Endothelial cell (in vitro differentiated cells): ENCODE measurements around the gene VPS41. TPM values are rescaled to one million over a fixed set of nuclear protein-coding genes. Genes with fewer than 3 reads are reported as not detected.

Experiments used
- DNase-seq: peaks from one replicate; pipeline ENCODE4 v3.0.0; 2021; ENCODE audit warnings: low spot score
- H3K27ac Mint-ChIP-seq: one replicate; pipeline ENCODE4 v1.8.0; 2021; ENCODE audit warnings: mixed read lengths, inconsistent platforms; ENCODE audit not compliant: unreplicated experiment
- H3K27me3 Mint-ChIP-seq: one replicate; pipeline ENCODE4 v1.8.0; 2021; ENCODE audit warnings: mild to moderate bottlenecking, moderate library complexity, mixed read lengths, inconsistent platforms; ENCODE audit not compliant: unreplicated experiment
- H3K36me3 Mint-ChIP-seq: one replicate; pipeline ENCODE4 v1.8.0; 2021; ENCODE audit warnings: mild to moderate bottlenecking, low read depth, mixed read lengths, inconsistent platforms; ENCODE audit not compliant: unreplicated experiment
- H3K4me1 Mint-ChIP-seq: one replicate; pipeline ENCODE4 v1.8.0; 2021; ENCODE audit warnings: mild to moderate bottlenecking, mixed read lengths, inconsistent platforms; ENCODE audit not compliant: unreplicated experiment
- H3K4me3 Mint-ChIP-seq: one replicate; pipeline ENCODE4 v1.8.0; 2021; ENCODE audit warnings: mild to moderate bottlenecking, mixed read lengths, inconsistent platforms; ENCODE audit not compliant: unreplicated experiment
- H3K9me3 Mint-ChIP-seq: one replicate; pipeline ENCODE4 v1.8.0; 2021; ENCODE audit warnings: mixed read lengths, inconsistent platforms; ENCODE audit not compliant: unreplicated experiment
- total RNA-seq: library from RNA; stranded (reverse); fragmentation: NEBNext Ultra II Directional; extraction: Animal tissue kit (Norgen Biotek cat#: 25700); gene quantifications from one replicate; pipeline ENCODE4 v1.2.1, GENCODE V29; 2021; ENCODE audit not compliant: unreplicated experiment
- TF ChIP-seq, protein P1 (sequence below): fragments of 200-600 bp; sonication (generic); IDR thresholded peaks from one replicate; pipeline ENCODE4 v1.5.0; 2021; ENCODE audit warnings: antibody characterized with exemption; ENCODE audit not compliant: unreplicated experiment

VPS41 gene
- total RNA-seq, 1 donor from 2014 or later: 104 TPM

- DNase-seq: no peak
- Mint-ChIP-seq H3K36me3 (peaks cover 5% of the 10 kb centered on the region), H3K4me1 (no peaks in the 10 kb centered on the region), H3K4me3 (no peak overlapping the region), H3K27ac (no peak overlapping the region), H3K9me3 (no peaks in the 10 kb centered on the region), H3K27me3 (no peaks in the 10 kb centered on the region)
- TF ChIP-seq, protein P1, sequence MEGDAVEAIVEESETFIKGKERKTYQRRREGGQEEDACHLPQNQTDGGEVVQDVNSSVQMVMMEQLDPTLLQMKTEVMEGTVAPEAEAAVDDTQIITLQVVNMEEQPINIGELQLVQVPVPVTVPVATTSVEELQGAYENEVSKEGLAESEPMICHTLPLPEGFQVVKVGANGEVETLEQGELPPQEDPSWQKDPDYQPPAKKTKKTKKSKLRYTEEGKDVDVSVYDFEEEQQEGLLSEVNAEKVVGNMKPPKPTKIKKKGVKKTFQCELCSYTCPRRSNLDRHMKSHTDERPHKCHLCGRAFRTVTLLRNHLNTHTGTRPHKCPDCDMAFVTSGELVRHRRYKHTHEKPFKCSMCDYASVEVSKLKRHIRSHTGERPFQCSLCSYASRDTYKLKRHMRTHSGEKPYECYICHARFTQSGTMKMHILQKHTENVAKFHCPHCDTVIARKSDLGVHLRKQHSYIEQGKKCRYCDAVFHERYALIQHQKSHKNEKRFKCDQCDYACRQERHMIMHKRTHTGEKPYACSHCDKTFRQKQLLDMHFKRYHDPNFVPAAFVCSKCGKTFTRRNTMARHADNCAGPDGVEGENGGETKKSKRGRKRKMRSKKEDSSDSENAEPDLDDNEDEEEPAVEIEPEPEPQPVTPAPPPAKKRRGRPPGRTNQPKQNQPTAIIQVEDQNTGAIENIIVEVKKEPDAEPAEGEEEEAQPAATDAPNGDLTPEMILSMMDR: no peak
Observed at GRCh38 chr7:38851321-38851720, 57.7 kb downstream of the VPS41 start.

DNA sequence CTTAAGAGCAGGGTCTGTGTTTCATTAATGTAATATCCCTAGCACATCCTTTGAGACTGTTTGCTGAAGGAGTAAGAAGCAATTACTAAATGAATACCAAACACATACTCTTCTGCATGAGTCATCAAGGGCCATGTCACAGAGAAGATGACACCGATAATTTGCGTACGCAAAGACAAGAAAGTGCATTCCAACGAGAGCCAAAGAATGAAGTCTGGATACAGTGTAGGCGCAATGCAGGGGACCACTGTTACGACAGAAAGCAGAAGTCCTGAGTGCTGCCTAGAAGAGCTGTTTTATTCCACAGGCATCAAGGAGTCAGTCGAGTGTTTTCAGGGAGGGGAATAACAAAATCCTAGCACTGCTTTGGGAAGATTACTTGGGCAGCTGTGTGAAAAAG, 62.7 kb downstream of the VPS41 start:
- Mint-ChIP-seq H3K27me3 (no peaks in the 10 kb centered on the region), H3K4me3 (no peak overlapping the region), H3K36me3 (peaks cover 5% of the 10 kb centered on the region), H3K9me3 (no peaks in the 10 kb centered on the region), H3K4me1 (peaks cover 14% of the 10 kb centered on the region), H3K27ac (no peak overlapping the region)
- no peak for DNase-seq
- TF ChIP-seq, protein P1: no peak

- TF ChIP-seq, protein P1: no peak
- Mint-ChIP-seq H3K4me1 (peaks cover 18% of the 10 kb centered on the region), H3K27ac (no peak overlapping the region), H3K4me3 (no peak overlapping the region), H3K36me3 (peaks cover 5% of the 10 kb centered on the region), H3K27me3 (peaks cover 1% of the 10 kb centered on the region), H3K9me3 (no peaks in the 10 kb centered on the region)
- no peak for DNase-seq
Observed at GRCh38 chr7:38844952-38845563, 63.9 kb downstream of the VPS41 start.

GRCh38 chr7:38842746-38843145, 66.2 kb downstream of the VPS41 start:
- TF ChIP-seq, protein P1: no peak
- DNase-seq: no peak
- H3K27me3 Mint-ChIP-seq: peaks cover 1% of the 10 kb centered on the region
- H3K4me1 Mint-ChIP-seq: peaks cover 18% of the 10 kb centered on the region
- no peak overlapping the region for H3K4me3 Mint-ChIP-seq
- H3K9me3 Mint-ChIP-seq: no peaks in the 10 kb centered on the region
- H3K36me3 Mint-ChIP-seq: no peaks in the 10 kb centered on the region
- no peak overlapping the region for H3K27ac Mint-ChIP-seq

DNA sequence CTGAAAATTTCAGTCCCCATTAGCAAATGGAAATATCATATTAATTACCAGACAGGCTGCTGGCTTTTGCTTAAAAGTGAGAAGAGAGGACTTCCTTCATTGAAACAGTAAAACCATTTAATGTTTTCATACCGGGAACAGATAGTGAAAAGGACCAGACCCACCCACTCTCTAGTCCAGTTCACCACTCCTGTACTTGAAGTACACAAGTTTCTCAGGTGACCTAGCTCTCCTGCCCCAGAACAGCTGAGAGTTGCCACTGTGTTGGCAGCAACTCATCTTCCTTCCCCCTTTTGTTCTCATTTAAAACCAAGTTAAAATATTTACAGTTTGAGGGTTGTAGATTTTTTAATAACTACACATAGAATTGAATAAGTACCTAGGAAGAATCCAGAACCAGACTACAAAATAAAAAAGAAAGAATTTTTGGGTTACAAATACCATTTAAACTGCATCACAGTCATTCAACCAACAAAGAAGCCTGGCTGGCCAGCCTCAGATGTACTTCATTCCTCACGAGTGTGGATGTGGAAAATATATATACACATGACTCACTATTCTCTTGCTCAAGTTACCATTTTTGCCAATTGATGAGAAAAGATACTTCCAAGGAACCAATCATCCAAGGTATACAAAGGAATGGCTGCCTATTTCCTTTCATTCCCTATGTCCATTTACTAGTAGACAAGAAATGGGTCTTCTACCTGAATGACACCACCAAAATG, 68.1 kb downstream of the VPS41 start:
- no peak for DNase-seq
- H3K27me3 Mint-ChIP-seq: peaks cover 1% of the 10 kb centered on the region
- H3K4me3 Mint-ChIP-seq: no peak overlapping the region
- no peaks in the 10 kb centered on the region for H3K36me3 Mint-ChIP-seq
- no peak overlapping the region for H3K27ac Mint-ChIP-seq
- H3K9me3 Mint-ChIP-seq: no peaks in the 10 kb centered on the region
- TF ChIP-seq, protein P1: no peak
- H3K4me1 Mint-ChIP-seq: peaks cover 18% of the 10 kb centered on the region
